ENCODE results near the gene CFAP90.

- TF ChIP-seq TEAD4 (IDR thresholded peaks at IDR 0.05; ENCODE audit: low read depth, low read length), result no peak
- no peak for TF ChIP-seq ZNF274 (IDR thresholded peaks at IDR 0.05; ENCODE audit: borderline replicate concordance, extremely low read depth, low read length)
- no peak for TF ChIP-seq POLR2A (IDR thresholded peaks at IDR 0.05; ENCODE audit: control extremely low read depth in 1 of 2, low read depth in 2 of 2, low read length in 2 of 2)
- TF ChIP-seq CTCF (IDR thresholded peaks at IDR 0.05; ENCODE audit: control extremely low read depth in 1 of 3, insufficient read depth in 1 of 3, low read depth in 1 of 3, low read length in 3 of 3), result no peak
These were observed 37.9 kb downstream of the CFAP90 start for GRCh38 chr5:7813007-7813406.
